D721Med (cell line): ENCODE measurements around the gene TSEN34.
A peak's percentile ranks its signal among the peaks of the same experiment; 100 is the strongest.
"Not testable (repeated sequence)": the region's sequence is repeated elsewhere in the genome, so short reads cannot be mapped to it uniquely, and the experiment has no call there.

Source experiments
- DNase-seq: peaks from one replicate; pipeline ENCODE4 v3.0.0; 2011; ENCODE audit warnings: low spot score; ENCODE audit not compliant: insufficient read length
- FAIRE-seq: peaks from 2 replicates; lab custom pipeline; 2011; peaks lifted over from hg19 to GRCh38; lab: Jason Lieb, UNC
- TF ChIP-seq, protein P1 (sequence below): IDR thresholded peaks from 2 replicates; pipeline ENCODE4 v1.5.1; 2012; ENCODE audit warnings: mild to moderate bottlenecking, control low read depth; ENCODE audit not compliant: insufficient read depth; ENCODE audit errors: missing control alignments

TSEN34 gene

GRCh38 chr19:54223937-54224281, 32.8 kb downstream of the TSEN34 start:
- not testable (repeated sequence) for DNase-seq, FAIRE-seq

- not testable (repeated sequence) for DNase-seq, FAIRE-seq
These were observed 33.5 kb downstream of the TSEN34 start for GRCh38 chr19:54224619-54225018.

DNA sequence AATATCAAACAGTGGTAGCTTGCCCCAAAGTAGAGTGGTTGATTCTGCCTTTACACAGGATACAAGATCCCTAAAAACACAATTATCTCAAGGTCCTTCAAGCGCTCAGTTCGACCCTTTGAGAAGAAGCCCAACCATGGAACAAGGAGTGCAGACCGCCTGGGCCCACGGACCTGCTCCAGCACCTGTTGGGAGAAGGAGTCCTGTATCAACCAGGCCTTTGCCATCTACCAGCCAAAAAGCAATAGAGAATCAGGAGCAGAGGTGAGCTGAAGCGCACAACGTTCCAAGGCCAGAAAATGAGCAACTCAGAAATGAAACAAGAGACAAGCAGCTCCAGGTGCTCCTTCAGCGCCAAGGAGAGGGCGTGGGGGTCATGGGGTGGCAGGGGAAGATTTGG, 38.0 kb downstream of the TSEN34 start:
- no peak for FAIRE-seq
- TF ChIP-seq, protein P1, sequence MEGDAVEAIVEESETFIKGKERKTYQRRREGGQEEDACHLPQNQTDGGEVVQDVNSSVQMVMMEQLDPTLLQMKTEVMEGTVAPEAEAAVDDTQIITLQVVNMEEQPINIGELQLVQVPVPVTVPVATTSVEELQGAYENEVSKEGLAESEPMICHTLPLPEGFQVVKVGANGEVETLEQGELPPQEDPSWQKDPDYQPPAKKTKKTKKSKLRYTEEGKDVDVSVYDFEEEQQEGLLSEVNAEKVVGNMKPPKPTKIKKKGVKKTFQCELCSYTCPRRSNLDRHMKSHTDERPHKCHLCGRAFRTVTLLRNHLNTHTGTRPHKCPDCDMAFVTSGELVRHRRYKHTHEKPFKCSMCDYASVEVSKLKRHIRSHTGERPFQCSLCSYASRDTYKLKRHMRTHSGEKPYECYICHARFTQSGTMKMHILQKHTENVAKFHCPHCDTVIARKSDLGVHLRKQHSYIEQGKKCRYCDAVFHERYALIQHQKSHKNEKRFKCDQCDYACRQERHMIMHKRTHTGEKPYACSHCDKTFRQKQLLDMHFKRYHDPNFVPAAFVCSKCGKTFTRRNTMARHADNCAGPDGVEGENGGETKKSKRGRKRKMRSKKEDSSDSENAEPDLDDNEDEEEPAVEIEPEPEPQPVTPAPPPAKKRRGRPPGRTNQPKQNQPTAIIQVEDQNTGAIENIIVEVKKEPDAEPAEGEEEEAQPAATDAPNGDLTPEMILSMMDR = no peak
- DNase-seq = no peak

DNA sequence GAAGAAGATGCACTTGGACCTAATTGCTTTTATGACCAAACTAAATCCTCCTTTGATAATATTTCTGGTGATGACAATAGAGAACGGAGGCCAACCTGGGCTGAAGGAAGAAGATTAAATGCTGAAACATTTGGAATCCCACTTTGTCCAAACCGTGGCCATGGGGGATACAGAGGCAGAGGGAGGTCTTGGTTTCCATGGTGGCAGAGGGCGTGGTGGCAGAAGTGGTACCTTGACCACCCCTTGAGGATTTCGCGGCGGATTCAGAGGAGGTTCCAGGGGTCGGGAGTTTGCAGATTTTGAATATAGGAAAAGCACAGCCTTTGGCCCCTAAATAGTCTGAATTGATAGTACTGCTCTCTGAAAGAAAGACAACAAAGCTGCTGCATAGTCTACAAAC, 38.9 kb downstream of the TSEN34 start:
- no peak for DNase-seq
- TF ChIP-seq, protein P1 = no peak
- FAIRE-seq = no peak

GRCh38 chr19:54231077-54231931, 40.2 kb downstream of the TSEN34 start:
- DNase-seq (no peak), FAIRE-seq (no peak)
- TF ChIP-seq, protein P1 = peak; percentile 85

DNA sequence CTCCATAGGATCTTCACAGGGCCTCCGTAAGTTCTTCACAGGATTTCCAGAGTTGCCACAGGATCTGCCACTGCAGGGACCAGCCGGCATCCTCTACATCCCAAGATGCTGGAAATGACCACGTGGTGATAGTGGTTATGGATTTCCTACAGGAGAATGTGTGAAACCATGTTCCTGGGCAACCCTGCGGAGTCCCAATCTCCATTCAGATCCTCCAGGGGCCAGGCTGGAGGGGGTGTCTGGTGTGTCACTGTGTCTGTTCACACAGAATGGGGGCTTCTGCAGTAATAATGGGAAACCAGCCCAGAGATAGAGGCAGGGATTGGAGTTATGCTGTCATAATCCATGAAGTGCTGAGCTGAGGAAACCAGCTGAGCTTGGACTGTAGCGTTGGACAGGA, 42.8 kb downstream of the TSEN34 start:
- DNase-seq (no peak), FAIRE-seq (no peak)
- TF ChIP-seq, protein P1 = no peak

DNA sequence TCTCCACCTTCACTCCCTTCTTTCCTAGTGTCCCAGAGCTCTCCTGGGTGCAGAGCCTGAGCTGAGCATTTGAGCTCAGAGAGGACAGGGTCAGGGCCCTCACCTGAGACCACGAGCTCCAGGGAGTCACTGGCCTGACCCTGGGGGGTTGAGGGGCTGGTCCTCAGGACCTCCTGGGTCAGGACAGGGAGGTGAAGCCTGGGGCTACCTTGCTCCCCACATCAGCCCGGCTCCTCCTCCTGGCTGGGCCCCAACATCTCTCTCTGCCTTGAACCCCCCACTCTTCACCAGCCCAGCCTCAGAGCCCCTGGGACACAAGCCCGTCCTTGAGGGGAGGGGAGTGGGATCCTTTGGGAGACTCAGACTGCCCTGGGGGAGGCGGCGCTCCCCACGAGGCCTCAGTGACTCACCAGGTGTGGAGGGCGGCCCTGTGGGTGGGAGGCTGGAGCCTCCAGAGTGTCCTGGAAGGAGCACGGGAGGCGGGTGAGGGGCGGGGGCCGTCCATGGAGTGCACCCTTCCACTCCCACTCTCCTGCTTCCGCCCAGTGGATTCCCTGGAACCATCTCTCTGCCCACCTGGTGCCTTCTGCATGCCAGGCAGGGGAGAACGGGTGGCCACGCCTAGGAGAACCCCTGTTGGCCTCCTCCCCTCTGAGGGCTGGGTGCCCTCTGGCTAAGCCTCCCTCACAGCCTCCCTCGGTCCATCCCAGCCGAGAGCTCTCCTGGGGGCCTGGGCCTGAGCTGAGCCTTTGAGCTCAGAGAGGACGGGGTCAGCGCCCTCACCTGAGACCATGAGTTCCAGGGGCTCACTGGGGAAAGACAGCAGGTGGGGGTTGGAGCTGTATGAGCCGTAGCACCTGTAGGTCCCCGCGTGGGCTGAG, 48.6 kb downstream of the TSEN34 start:
- not testable (repeated sequence) for DNase-seq, FAIRE-seq

GRCh38 chr19:54240372-54241336, 49.5 kb downstream of the TSEN34 start:
- FAIRE-seq, DNase-seq: not testable (repeated sequence)

DNA sequence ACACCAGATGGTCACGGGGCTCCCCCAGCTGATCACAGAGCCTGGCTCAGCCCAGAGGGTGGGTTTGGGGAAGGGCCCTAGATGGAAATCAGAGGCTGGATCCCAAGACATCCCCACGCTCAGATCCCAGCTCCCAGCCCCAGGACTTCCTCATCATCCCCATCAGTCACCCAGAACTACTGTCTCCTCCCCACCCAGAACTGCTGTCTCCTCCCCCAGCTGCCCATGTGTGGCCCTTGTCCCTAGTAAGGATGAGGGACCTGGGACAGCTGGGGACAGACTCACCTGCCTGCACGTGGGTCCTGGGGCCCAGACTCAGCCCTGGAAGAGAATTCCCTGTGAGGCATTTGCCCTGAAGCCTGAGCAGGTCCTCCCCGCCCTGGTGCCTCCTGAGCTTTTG, 51.1 kb downstream of the TSEN34 start:
- FAIRE-seq, DNase-seq: not testable (repeated sequence)

DNA sequence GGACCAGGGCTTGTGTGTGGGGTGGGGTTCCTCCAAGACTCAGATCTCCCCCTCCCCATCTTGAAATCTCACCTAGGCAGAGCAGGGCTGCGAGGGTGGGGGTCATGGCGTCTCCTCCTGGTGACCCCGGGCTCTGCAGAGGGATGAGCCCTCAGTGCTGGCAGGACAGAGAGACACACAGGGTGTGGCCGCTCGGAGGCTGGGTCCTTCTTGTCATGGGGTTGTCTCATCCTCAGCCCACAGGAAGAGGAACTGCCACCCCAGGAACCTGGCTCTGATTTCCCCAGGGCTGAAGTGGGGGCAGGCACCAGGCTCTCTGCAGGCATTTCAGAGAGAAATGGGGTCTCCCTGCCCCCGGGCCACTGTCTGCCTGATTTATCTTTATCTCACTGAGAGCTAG, 51.5 kb downstream of the TSEN34 start, which contains the start of gene LILRA6:
Gene LILRA6, minus strand, starts transcription at position 145 of the 400 bp plus-strand sequence.
- not testable (repeated sequence) for FAIRE-seq, DNase-seq

GRCh38 chr19:54243809-54244208, 52.7 kb downstream of the TSEN34 start:
- not testable (repeated sequence) for FAIRE-seq

More at GRCh38 chr19:54243809-54244208, 52.7 kb downstream of the TSEN34 start:
- not testable (repeated sequence) for DNase-seq
